ENCODE measurements around the gene UQCRHL.

GRCh38 chr1:15770313-15770962, 37.0 kb downstream of the UQCRHL start:
- no peak for TF ChIP-seq PKNOX1 (IDR thresholded peaks at IDR 0.05)
- TF ChIP-seq SUZ12 (IDR thresholded peaks at IDR 0.05), result no peak
- TF ChIP-seq FOXA1 (IDR thresholded peaks at IDR 0.05), result no peak
- TF ChIP-seq FOXK2 (IDR thresholded peaks at IDR 0.05), result no peak
- no peak for TF ChIP-seq SP1 (IDR thresholded peaks at IDR 0.05)
- no peak for TF ChIP-seq BHLHE40 (IDR thresholded peaks at IDR 0.05; ENCODE audit: borderline replicate concordance)
- TF ChIP-seq LEF1 (IDR thresholded peaks at IDR 0.05; ENCODE audit: borderline replicate concordance), result no peak
- TF ChIP-seq CTBP1 (IDR thresholded peaks at IDR 0.05; ENCODE audit: borderline replicate concordance), result no peak
- TF ChIP-seq TARDBP (IDR thresholded peaks at IDR 0.05), result no peak
- no peak for TF ChIP-seq L3MBTL2 (conservative IDR thresholded peaks at IDR 0.05)
